HepG2 (cell line): ENCODE data around the gene ZNF79. TPM values are rescaled to one million over a fixed set of nuclear protein-coding genes. Genes with fewer than 3 reads are reported as not detected.
A peak's percentile ranks its signal among the peaks of the same experiment; 100 is the strongest.

ENCODE experiments used
- ERF ChIP-seq: IDR thresholded peaks from 2 replicates; pipeline ENCODE4 v1.6.1; 2018; ENCODE audit warnings: missing biosample characterization, missing genetic modification reagents
- FOSL1 ChIP-seq: sonication (generic); formaldehyde crosslinking; IDR thresholded peaks from 2 replicates; pipeline ENCODE4 v1.9.0; 2021; ENCODE audit warnings: missing genetic modification reagents, borderline replicate concordance
- HNRNPUL1 ChIP-seq: fragments of 200-400 bp; formaldehyde crosslinking; IDR thresholded peaks from 2 replicates; pipeline ENCODE4 v1.6.1; 2017; ENCODE audit warnings: low read depth, mild to moderate bottlenecking, low read length, moderate library complexity
- KLF12 ChIP-seq: sonication (generic); formaldehyde crosslinking; IDR thresholded peaks from 2 replicates; pipeline ENCODE4 v1.4.0; 2020; ENCODE audit warnings: missing genetic modification reagents, borderline replicate concordance
- MLXIP ChIP-seq: sonication (generic); formaldehyde crosslinking; IDR thresholded peaks from 2 replicates; pipeline ENCODE4 v1.9.0; 2021; ENCODE audit warnings: missing genetic modification reagents, borderline replicate concordance
- SALL1 ChIP-seq: sonication (generic); formaldehyde crosslinking; IDR thresholded peaks from 2 replicates; pipeline ENCODE4 v1.8.0; 2022; ENCODE audit warnings: mild to moderate bottlenecking, missing genetic modification reagents
- TFDP2 ChIP-seq: sonication (generic); formaldehyde crosslinking; IDR thresholded peaks from 2 replicates; pipeline ENCODE4 v1.4.0; 2020; ENCODE audit warnings: missing genetic modification reagents
- THAP9 ChIP-seq: sonication (generic); formaldehyde crosslinking; IDR thresholded peaks from 2 replicates; pipeline ENCODE4; 2020; ENCODE audit warnings: missing genetic modification reagents, mild to moderate bottlenecking, borderline replicate concordance
- ZFP1 ChIP-seq: IDR thresholded peaks from 2 replicates; pipeline ENCODE4 v1.6.1; 2016
- ZNF747 ChIP-seq: sonication (generic); formaldehyde crosslinking; IDR thresholded peaks from 2 replicates; pipeline ENCODE4 v1.8.1; 2023; ENCODE audit warnings: missing genetic modification reagents, mild to moderate bottlenecking, borderline replicate concordance
- polyA plus RNA-seq, 8 experiments: library from polyadenylated mRNA; depleted of rRNA in 3 of 8; stranded (reverse) in 7 of 8; unstranded in 1 of 8; fragments of >200 nt; fragmentation: Illumina TruSeq in 4 of 8; extraction: Trizol in 4 of 8; gene quantifications; 2 replicates each; pipeline versions ENCODE4 v1.2.1 to v1.2.3, GENCODE V29; 2011 to 2016; ENCODE audit warnings: low read depth in 4 of 8, missing spikeins in 1 of 8, mixed read lengths in 1 of 8; ENCODE audit not compliant: insufficient read depth in 1 of 8
- total RNA-seq, 5 experiments: library from RNA; depleted of rRNA; stranded (reverse); fragments of >200 nt; fragmentation: Illumina TruSeq; extraction: Trizol; gene quantifications; 2 replicates each; pipeline ENCODE4 v1.2.3, GENCODE V29; 2016; ENCODE audit warnings: low read depth in 1 of 5
- TF ChIP-seq, protein P1 (sequence below): sonication (generic); formaldehyde crosslinking; IDR thresholded peaks from 2 replicates; pipeline ENCODE4 v1.5.0; 2020; ENCODE audit warnings: mild to moderate bottlenecking, missing genetic modification reagents
- TF ChIP-seq, protein P2 (sequence below): sonication (generic); IDR thresholded peaks from 2 replicates; pipeline ENCODE4 v1.6.1; 2016; ENCODE audit warnings: low read depth, borderline replicate concordance
- TF ChIP-seq, protein P3 (sequence below): sonication (generic); formaldehyde crosslinking; IDR thresholded peaks from 2 replicates; pipeline ENCODE4 v1.5.0; 2020; ENCODE audit warnings: mild to moderate bottlenecking, missing genetic modification reagents

ZNF79 gene
- total and polyA plus RNA-seq, 2 of the 13 experiments (the other 11 are each of a cell fraction or from before 2014, with no cell fraction given): 3.7 to 8.1 TPM

GRCh38 chr9:127396253-127396807 is 27.9 kb upstream of the ZNF79 start (continued):
- TF ChIP-seq MLXIP (CRISPR knock-in tag) (no peak), HNRNPUL1 (no peak), SALL1 (CRISPR knock-in tag) (peak; percentile 54), KLF12 (CRISPR knock-in tag) (peak; percentile 14; the same call in 1 of the 2 replicates), ERF (CRISPR knock-in tag) (0 out of 2 replicates have a peak, but pooled peaks have one; percentile 15), TFDP2 (CRISPR knock-in tag) (peak; percentile 81), ZNF747 (CRISPR knock-in tag) (0 out of 2 replicates have a peak, but pooled peaks have one; percentile 48), ZFP1 (CRISPR knock-in tag) (no peak), THAP9 (CRISPR knock-in tag) (peak; percentile 44; the same call in 1 of the 2 replicates), FOSL1 (no peak)
- TF ChIP-seq, protein P1, sequence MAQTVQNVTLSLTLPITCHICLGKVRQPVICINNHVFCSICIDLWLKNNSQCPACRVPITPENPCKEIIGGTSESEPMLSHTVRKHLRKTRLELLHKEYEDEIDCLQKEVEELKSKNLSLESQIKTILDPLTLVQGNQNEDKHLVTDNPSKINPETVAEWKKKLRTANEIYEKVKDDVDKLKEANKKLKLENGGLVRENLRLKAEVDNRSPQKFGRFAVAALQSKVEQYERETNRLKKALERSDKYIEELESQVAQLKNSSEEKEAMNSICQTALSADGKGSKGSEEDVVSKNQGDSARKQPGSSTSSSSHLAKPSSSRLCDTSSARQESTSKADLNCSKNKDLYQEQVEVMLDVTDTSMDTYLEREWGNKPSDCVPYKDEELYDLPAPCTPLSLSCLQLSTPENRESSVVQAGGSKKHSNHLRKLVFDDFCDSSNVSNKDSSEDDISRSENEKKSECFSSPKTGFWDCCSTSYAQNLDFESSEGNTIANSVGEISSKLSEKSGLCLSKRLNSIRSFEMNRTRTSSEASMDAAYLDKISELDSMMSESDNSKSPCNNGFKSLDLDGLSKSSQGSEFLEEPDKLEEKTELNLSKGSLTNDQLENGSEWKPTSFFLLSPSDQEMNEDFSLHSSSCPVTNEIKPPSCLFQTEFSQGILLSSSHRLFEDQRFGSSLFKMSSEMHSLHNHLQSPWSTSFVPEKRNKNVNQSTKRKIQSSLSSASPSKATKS (CRISPR knock-in tag): no peak
- TF ChIP-seq, protein P2, sequence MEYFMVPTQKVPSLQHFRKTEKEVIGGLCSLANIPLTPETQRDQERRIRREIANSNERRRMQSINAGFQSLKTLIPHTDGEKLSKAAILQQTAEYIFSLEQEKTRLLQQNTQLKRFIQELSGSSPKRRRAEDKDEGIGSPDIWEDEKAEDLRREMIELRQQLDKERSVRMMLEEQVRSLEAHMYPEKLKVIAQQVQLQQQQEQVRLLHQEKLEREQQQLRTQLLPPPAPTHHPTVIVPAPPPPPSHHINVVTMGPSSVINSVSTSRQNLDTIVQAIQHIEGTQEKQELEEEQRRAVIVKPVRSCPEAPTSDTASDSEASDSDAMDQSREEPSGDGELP: peak; percentile 13; the same call in 1 of the 2 replicates
- TF ChIP-seq, protein P3, sequence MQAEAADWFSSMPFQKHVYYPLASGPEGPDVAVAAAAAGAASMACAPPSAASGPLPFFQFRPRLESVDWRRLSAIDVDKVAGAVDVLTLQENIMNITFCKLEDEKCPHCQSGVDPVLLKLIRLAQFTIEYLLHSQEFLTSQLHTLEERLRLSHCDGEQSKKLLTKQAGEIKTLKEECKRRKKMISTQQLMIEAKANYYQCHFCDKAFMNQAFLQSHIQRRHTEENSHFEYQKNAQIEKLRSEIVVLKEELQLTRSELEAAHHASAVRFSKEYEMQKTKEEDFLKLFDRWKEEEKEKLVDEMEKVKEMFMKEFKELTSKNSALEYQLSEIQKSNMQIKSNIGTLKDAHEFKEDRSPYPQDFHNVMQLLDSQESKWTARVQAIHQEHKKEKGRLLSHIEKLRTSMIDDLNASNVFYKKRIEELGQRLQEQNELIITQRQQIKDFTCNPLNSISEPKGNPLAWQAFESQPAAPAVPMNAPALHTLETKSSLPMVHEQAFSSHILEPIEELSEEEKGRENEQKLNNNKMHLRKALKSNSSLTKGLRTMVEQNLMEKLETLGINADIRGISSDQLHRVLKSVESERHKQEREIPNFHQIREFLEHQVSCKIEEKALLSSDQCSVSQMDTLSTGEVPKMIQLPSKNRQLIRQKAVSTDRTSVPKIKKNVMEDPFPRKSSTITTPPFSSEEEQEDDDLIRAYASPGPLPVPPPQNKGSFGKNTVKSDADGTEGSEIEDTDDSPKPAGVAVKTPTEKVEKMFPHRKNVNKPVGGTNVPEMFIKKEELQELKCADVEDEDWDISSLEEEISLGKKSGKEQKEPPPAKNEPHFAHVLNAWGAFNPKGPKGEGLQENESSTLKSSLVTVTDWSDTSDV: no peak
